Gastroesophageal sphincter (tissue), 3 donors: Measurements from ENCODE around the gene SSBP4.
A peak's percentile ranks its signal among the peaks of the same experiment; 100 is the strongest.

Experiments used
- CTCF ChIP-seq, 4 experiments: fragments of 200-600 bp in 2 of 4; fragments of 450-650 bp in 2 of 4; sonication (generic) in 1 of 4; IDR thresholded peaks; one replicate each; pipeline ENCODE4 v1.5.1; 2017 to 2019; ENCODE audit warnings: antibody characterized with exemption in 4 of 4, mild to moderate bottlenecking in 2 of 4, moderate library complexity in 2 of 4
- EP300 ChIP-seq: sonication (generic); formaldehyde crosslinking; IDR thresholded peaks from one replicate; pipeline ENCODE4 v1.6.1; 2017; ENCODE audit warnings: antibody characterized with exemption, mild to moderate bottlenecking
- POLR2A ChIP-seq, 2 donors: fragments of 450-650 bp; IDR thresholded peaks; one replicate each; pipeline ENCODE4 v1.6.1; 2017; ENCODE audit warnings: antibody characterized with exemption in 2 of 2, mild to moderate bottlenecking in 2 of 2, moderate library complexity in 1 of 2
- POLR2AphosphoS5 ChIP-seq: sonication (generic); formaldehyde crosslinking; IDR thresholded peaks from one replicate; pipeline ENCODE4 v1.6.1; 2017; ENCODE audit warnings: antibody characterized with exemption

GRCh38 chr19:18419195-18419698, at the start of gene SSBP4:
- TF ChIP-seq CTCF (IDR thresholded peaks at IDR 0.05) (peak in 3 of 4 experiments; percentile 51 to 80 (median 70)), POLR2AphosphoS5 (no peak), POLR2A (IDR thresholded peaks at IDR 0.05) (peak; percentile 26 to 52), EP300 (no peak)
